GM21526 (cell line): ENCODE measurements around the gene PACC1.
"Not testable (repeated sequence)": the region's sequence is repeated elsewhere in the genome, so short reads cannot be mapped to it uniquely, and the experiment has no call there.

Experiments
- ATAC-seq: cut with Tn5 transposase; IDR thresholded peaks from one replicate; pipeline ENCODE4 v1.9.1; 2021; ENCODE audit warnings: moderate library complexity; ENCODE audit not compliant: unreplicated experiment, low FRiP score

The PACC1 gene

GRCh38 chr1:212401042-212401441 lies 13.6 kb downstream of the PACC1 start:
- no peak for ATAC-seq

GRCh38 chr1:212397171-212397570 lies 17.5 kb downstream of the PACC1 start:
- no peak for ATAC-seq

DNA sequence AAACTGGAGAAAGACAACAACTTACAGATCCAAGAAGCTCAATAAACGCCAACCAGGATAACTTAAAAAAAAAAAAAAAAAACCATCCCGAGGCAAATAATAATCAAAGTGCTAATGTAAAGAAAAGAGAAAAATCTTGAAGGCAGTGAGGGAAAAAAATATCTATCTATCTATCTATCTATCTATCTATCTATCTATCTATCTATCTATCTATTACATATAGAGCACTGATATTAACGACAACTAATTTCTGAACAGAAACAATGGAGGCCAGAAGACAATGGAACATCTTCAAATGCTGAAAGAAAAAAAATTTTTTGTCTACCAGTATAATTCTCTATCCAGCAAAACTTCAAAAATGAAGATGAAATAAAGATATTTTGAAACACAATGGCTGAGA lies 18.0 kb downstream of the PACC1 start:
- ATAC-seq = no peak

DNA sequence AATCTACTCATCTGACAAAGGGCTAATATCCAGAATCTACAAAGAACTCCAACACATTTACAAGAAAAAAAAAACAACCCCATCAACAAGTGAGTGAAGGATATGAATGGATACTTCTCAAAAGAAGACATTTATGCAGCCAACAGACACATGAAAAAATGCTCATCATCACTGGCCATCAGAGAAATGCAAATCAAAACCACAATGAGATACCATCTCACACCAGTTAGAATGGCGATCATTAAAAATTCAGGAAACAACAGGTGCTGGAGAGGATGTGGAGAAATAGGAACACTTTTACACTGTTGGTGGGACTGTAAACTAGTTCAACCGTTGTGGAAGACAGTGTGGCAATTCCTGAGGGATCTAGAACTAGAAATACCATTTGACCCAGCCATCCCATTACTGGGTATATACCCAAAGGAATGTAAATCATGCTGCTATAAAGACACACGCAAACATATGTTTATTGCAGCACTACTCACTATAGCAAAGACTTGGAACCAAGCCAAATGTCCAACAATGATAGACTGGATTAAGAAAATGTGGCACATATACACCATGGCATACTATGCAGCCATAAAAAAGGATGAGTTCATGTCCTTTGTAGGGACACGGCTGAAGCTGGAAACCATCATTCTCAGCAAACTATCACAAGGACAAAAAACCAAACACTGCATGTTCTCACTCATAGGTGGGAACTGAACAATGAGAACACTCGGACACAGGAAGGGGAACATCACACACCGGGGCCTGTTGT lies 18.8 kb downstream of the PACC1 start:
- ATAC-seq = not testable (repeated sequence)

GRCh38 chr1:212388985-212389716 lies 25.5 kb downstream of the PACC1 start:
- ATAC-seq = no peak

DNA sequence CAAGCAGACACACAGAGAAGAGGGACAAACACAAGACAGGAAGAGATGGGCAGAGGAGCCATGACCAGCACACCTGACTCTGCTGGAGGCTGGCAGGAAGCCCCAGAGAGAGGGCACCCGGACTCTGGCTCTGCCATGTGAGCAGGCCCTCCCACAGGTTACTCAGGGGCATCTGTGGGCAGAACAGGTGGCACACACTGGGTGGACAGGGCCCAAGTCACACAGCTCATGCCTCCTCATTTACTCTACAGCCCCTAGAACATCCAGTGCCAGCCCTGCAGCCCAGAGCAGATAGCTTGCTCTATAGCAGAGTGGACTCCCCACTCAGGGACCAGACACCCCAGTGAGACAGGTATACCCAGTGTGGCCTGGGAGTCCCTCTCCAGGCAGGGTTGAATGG lies 28.7 kb downstream of the PACC1 start:
- no peak for ATAC-seq

GRCh38 chr1:212381397-212382035 lies 33.2 kb downstream of the PACC1 start:
- ATAC-seq = no peak

GRCh38 chr1:212379366-212379765 lies 35.3 kb downstream of the PACC1 start:
- ATAC-seq = no peak

DNA sequence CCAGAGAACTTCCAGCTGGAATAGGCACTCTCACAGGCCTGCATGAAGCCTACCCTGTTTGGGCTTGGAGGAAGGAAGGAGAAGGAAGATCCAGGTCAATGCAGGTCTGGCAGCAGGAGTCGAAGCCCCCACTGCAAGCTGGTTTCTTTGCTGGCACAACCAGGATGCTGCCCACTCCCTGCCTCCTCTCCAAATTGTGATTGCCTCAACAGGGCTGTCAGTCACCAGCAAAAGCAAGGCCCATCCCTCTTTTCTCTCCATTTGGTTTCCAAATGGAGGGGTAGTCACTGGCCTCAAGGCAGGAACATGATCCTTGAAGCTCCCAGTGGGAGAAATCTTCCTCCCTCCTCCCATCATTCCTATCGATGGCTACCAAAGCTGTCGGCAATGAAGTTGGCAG lies 37.0 kb downstream of the PACC1 start:
- ATAC-seq = no peak

DNA sequence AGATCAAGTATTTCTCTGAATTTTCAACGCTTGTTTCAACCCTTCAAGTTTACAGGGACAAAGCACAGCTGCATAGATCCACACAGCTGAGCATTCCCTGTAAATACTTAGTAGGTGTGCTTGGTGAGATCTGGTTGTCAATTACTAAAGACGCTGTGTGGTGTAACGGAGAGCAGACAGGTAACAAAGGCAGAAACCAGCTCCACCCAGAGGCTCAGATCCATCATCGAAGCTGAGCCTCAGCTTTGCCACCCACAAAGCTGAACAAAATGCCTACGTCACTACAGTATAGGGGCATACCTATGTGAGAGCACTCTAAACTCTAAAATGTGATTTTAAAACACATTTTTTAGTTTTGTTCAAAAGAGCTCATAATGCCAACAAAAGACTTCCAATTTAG lies 38.7 kb downstream of the PACC1 start:
- no peak for ATAC-seq

DNA sequence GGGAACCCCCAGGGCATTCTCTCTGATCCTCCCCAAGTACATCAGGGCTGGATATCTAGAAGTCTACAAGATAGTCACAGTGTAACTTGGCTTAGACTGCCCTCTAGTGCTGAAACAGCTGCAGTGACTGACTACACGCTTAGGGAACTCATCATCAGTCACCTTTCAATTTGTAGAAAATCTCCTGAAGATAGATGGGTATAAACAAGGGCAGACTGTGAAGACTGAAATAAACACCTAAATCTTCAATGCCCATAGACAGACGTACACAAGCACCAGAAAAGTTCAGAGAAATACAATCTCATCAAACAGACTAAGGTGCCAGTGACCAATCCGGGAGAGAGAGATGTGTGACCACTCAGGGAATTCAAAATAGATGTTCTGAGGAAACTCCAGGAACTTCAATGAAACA lies 46.6 kb downstream of the PACC1 start:
- ATAC-seq = peak; percentile 85

- peak; percentile 19 for ATAC-seq
Measured at GRCh38 chr1:212367474-212368072, 47.1 kb downstream of the PACC1 start.

- ATAC-seq = no peak
Measured at GRCh38 chr1:212366901-212367300, 47.8 kb downstream of the PACC1 start.

GRCh38 chr1:212364985-212365384 lies 49.7 kb downstream of the PACC1 start:
- ATAC-seq = no peak

GRCh38 chr1:212359794-212360479 lies 54.7 kb downstream of the PACC1 start:
- ATAC-seq = no peak

DNA sequence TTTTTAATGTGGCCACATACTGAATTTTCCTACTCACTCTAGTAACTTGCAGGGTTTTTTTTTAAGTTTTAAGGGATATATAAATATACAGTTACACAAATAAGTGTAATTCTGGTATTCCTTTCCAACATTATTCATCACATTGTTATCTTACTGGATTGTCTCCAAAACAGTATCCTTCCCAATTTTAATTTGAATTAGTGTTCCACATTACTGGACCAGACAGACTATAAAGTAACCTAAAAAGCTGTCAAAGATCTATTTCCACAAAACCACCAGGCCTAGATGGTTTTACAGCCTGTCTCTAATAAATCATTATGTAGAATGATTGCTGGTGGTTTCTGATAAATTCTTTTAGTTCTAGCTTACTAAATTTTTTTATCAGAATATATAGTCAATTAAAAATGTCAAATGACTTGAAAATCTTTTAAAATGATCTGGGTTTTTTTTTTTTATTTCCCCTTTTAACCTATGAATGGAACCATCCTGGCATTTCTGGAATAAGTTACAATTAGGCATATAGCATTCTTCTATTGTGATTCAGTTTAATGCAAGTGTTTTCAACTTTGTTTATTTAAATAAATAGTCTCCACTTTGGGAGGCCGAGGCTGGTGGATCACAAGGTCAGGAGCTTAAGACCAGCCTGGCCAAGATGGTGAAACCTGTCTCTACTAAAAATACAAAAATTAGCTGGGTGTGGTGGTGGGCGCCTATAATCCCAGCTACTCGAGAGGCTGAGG lies 59.3 kb downstream of the PACC1 start:
- no peak for ATAC-seq

- ATAC-seq = no peak
Measured at GRCh38 chr1:212354464-212354863, 60.2 kb downstream of the PACC1 start.

- no peak for ATAC-seq
Measured at GRCh38 chr1:212353181-212353580, 61.5 kb downstream of the PACC1 start.

- no peak for ATAC-seq
Measured at GRCh38 chr1:212351588-212352362, 62.9 kb downstream of the PACC1 start.
